ENCODE measurements around the gene KCNQ4. TPM values are rescaled to one million over a fixed set of nuclear protein-coding genes. Genes with fewer than 3 reads are reported as not detected.

KCNQ4 gene
- total RNA-seq, 1 experiment from 2014 or later: 2.3 TPM

GRCh38 chr1:40820251-40820797 lies 36.7 kb downstream of the KCNQ4 start:
- no peaks in the 10 kb centered on the region for H4K20me1 ChIP-seq (ENCODE audit: insufficient read depth, low read depth, low read length)
- H3K4me3 ChIP-seq (ENCODE audit: low read length): no peak overlapping the region
- peak overlapping the region; percentile 5 for H3K4me2 ChIP-seq (ENCODE audit: low read depth, low read length, poor library complexity, severe bottlenecking)
- peak; percentile 52 for DNase-seq
- H3K9me3 ChIP-seq (ENCODE audit: low read length): no peaks in the 10 kb centered on the region
- H3K4me1 ChIP-seq (ENCODE audit: low read length): peaks cover 76% of the 10 kb centered on the region
- H3K9me2 ChIP-seq (replicated peaks; ENCODE audit: insufficient read depth, low read length): no peaks in the 10 kb centered on the region
- H2AFZ ChIP-seq (ENCODE audit: low read length): no peak overlapping the region
- H3K27me3 ChIP-seq (ENCODE audit: low read length): no peaks in the 10 kb centered on the region
- H3K79me2 ChIP-seq (ENCODE audit: low read length): no peaks in the 10 kb centered on the region
- H3K27ac ChIP-seq (ENCODE audit: low read length): peak overlapping the region; percentile 60
- peak overlapping the region; percentile 40; the same call in 1 of the 2 replicates for H3K9ac ChIP-seq (ENCODE audit: low read length)
- no peaks in the 10 kb centered on the region for H3K36me3 ChIP-seq (ENCODE audit: insufficient read depth, low read length)

GRCh38 chr1:40820911-40821693 lies 37.5 kb downstream of the KCNQ4 start:
- H3K36me3 ChIP-seq (ENCODE audit: insufficient read depth, low read length): no peaks in the 10 kb centered on the region
- no peaks in the 10 kb centered on the region for H3K9me2 ChIP-seq (replicated peaks; ENCODE audit: insufficient read depth, low read length)
- peak overlapping the region; percentile 60 for H3K27ac ChIP-seq (ENCODE audit: low read length)
- H3K9ac ChIP-seq (ENCODE audit: low read length): peak overlapping the region; percentile 40; the same call in 1 of the 2 replicates
- no peaks in the 10 kb centered on the region for H3K27me3 ChIP-seq (ENCODE audit: low read length)
- no peaks in the 10 kb centered on the region for H3K9me3 ChIP-seq (ENCODE audit: low read length)
- DNase-seq: no peak
- no peak overlapping the region for H3K4me3 ChIP-seq (ENCODE audit: low read length)
- no peak overlapping the region for H2AFZ ChIP-seq (ENCODE audit: low read length)
- peaks cover 83% of the 10 kb centered on the region for H3K4me1 ChIP-seq (ENCODE audit: low read length)
- no peaks in the 10 kb centered on the region for H4K20me1 ChIP-seq (ENCODE audit: insufficient read depth, low read depth, low read length)
- H3K79me2 ChIP-seq (ENCODE audit: low read length): no peaks in the 10 kb centered on the region
- H3K4me2 ChIP-seq (ENCODE audit: low read depth, low read length, poor library complexity, severe bottlenecking): peak overlapping the region; percentile 5

GRCh38 chr1:40822890-40823289 lies 39.3 kb downstream of the KCNQ4 start:
- H2AFZ ChIP-seq (ENCODE audit: low read length): no peak overlapping the region
- H3K4me1 ChIP-seq (ENCODE audit: low read length): peaks cover 75% of the 10 kb centered on the region
- no peaks in the 10 kb centered on the region for H3K27me3 ChIP-seq (ENCODE audit: low read length)
- no peak overlapping the region for H3K4me2 ChIP-seq (ENCODE audit: low read depth, low read length, poor library complexity, severe bottlenecking)
- H4K20me1 ChIP-seq (ENCODE audit: insufficient read depth, low read depth, low read length): no peaks in the 10 kb centered on the region
- H3K27ac ChIP-seq (ENCODE audit: low read length): no peak overlapping the region
- H3K4me3 ChIP-seq (ENCODE audit: low read length): no peak overlapping the region
- H3K79me2 ChIP-seq (ENCODE audit: low read length): no peaks in the 10 kb centered on the region
- H3K9me3 ChIP-seq (ENCODE audit: low read length): no peaks in the 10 kb centered on the region
- no peaks in the 10 kb centered on the region for H3K9me2 ChIP-seq (replicated peaks; ENCODE audit: insufficient read depth, low read length)
- no peak for DNase-seq
- no peaks in the 10 kb centered on the region for H3K36me3 ChIP-seq (ENCODE audit: insufficient read depth, low read length)
- H3K9ac ChIP-seq (ENCODE audit: low read length): no peak overlapping the region

GRCh38 chr1:40823345-40823744 lies 39.8 kb downstream of the KCNQ4 start:
- H3K4me2 ChIP-seq (ENCODE audit: low read depth, low read length, poor library complexity, severe bottlenecking): no peak overlapping the region
- peaks cover 70% of the 10 kb centered on the region for H3K4me1 ChIP-seq (ENCODE audit: low read length)
- H3K27me3 ChIP-seq (ENCODE audit: low read length): no peaks in the 10 kb centered on the region
- no peak for DNase-seq
- H3K9ac ChIP-seq (ENCODE audit: low read length): no peak overlapping the region
- H3K27ac ChIP-seq (ENCODE audit: low read length): no peak overlapping the region
- no peaks in the 10 kb centered on the region for H3K36me3 ChIP-seq (ENCODE audit: insufficient read depth, low read length)
- H3K79me2 ChIP-seq (ENCODE audit: low read length): no peaks in the 10 kb centered on the region
- H3K9me3 ChIP-seq (ENCODE audit: low read length): no peaks in the 10 kb centered on the region
- H2AFZ ChIP-seq (ENCODE audit: low read length): no peak overlapping the region
- H3K4me3 ChIP-seq (ENCODE audit: low read length): no peak overlapping the region
- H4K20me1 ChIP-seq (ENCODE audit: insufficient read depth, low read depth, low read length): no peaks in the 10 kb centered on the region
- H3K9me2 ChIP-seq (replicated peaks; ENCODE audit: insufficient read depth, low read length): no peaks in the 10 kb centered on the region

GRCh38 chr1:40823983-40824382 lies 40.4 kb downstream of the KCNQ4 start:
- Histone ChIP-seq H3K79me2 (ENCODE audit: low read length) (no peaks in the 10 kb centered on the region), H3K27ac (ENCODE audit: low read length) (no peak overlapping the region)

GRCh38 chr1:40824591-40825434 lies 41.2 kb downstream of the KCNQ4 start:
- peak overlapping the region; percentile 49; the same call in 1 of the 2 replicates for H3K9ac ChIP-seq (ENCODE audit: low read length)
- H3K36me3 ChIP-seq (ENCODE audit: insufficient read depth, low read length): no peaks in the 10 kb centered on the region
- H3K27me3 ChIP-seq (ENCODE audit: low read length): no peaks in the 10 kb centered on the region
- H3K4me2 ChIP-seq (ENCODE audit: low read depth, low read length, poor library complexity, severe bottlenecking): peak overlapping the region; percentile 45
- no peak for DNase-seq
- H3K27ac ChIP-seq (ENCODE audit: low read length): peak overlapping the region; percentile 39
- peaks cover 63% of the 10 kb centered on the region for H3K4me1 ChIP-seq (ENCODE audit: low read length)
- no peak overlapping the region for H2AFZ ChIP-seq (ENCODE audit: low read length)
- no peaks in the 10 kb centered on the region for H4K20me1 ChIP-seq (ENCODE audit: insufficient read depth, low read depth, low read length)
- H3K9me2 ChIP-seq (replicated peaks; ENCODE audit: insufficient read depth, low read length): no peaks in the 10 kb centered on the region
- H3K79me2 ChIP-seq (ENCODE audit: low read length): no peaks in the 10 kb centered on the region
- H3K9me3 ChIP-seq (ENCODE audit: low read length): no peaks in the 10 kb centered on the region
- no peak overlapping the region for H3K4me3 ChIP-seq (ENCODE audit: low read length)

More at GRCh38 chr1:40823983-40824382, 40.4 kb downstream of the KCNQ4 start:
- Histone ChIP-seq H3K9ac (ENCODE audit: low read length) (no peak overlapping the region), H3K27me3 (ENCODE audit: low read length) (no peaks in the 10 kb centered on the region), H3K4me2 (ENCODE audit: low read depth, low read length, poor library complexity, severe bottlenecking) (no peak overlapping the region), H3K4me1 (ENCODE audit: low read length) (peaks cover 68% of the 10 kb centered on the region), H3K9me2 (replicated peaks; ENCODE audit: insufficient read depth, low read length) (no peaks in the 10 kb centered on the region), H3K36me3 (ENCODE audit: insufficient read depth, low read length) (no peaks in the 10 kb centered on the region), H3K4me3 (ENCODE audit: low read length) (no peak overlapping the region), H3K9me3 (ENCODE audit: low read length) (no peaks in the 10 kb centered on the region), H2AFZ (ENCODE audit: low read length) (no peak overlapping the region), H4K20me1 (ENCODE audit: insufficient read depth, low read depth, low read length) (no peaks in the 10 kb centered on the region)
- DNase-seq: no peak

GRCh38 chr1:40825435-40825788 lies 41.8 kb downstream of the KCNQ4 start:
- DNase-seq: peak; percentile 58
- Histone ChIP-seq H3K79me2 (ENCODE audit: low read length) (no peaks in the 10 kb centered on the region), H3K36me3 (ENCODE audit: insufficient read depth, low read length) (no peaks in the 10 kb centered on the region), H3K9me2 (replicated peaks; ENCODE audit: insufficient read depth, low read length) (no peaks in the 10 kb centered on the region), H3K9me3 (ENCODE audit: low read length) (no peaks in the 10 kb centered on the region), H3K27me3 (ENCODE audit: low read length) (no peaks in the 10 kb centered on the region), H3K4me1 (ENCODE audit: low read length) (peaks cover 57% of the 10 kb centered on the region), H3K27ac (ENCODE audit: low read length) (peak overlapping the region; percentile 39), H3K4me2 (ENCODE audit: low read depth, low read length, poor library complexity, severe bottlenecking) (peak overlapping the region; percentile 45), H4K20me1 (ENCODE audit: insufficient read depth, low read depth, low read length) (no peaks in the 10 kb centered on the region), H3K9ac (ENCODE audit: low read length) (peak overlapping the region; percentile 49), H3K4me3 (ENCODE audit: low read length) (no peak overlapping the region), H2AFZ (ENCODE audit: low read length) (no peak overlapping the region)

GRCh38 chr1:40825996-40826395 lies 42.4 kb downstream of the KCNQ4 start:
- peaks cover 52% of the 10 kb centered on the region for H3K4me1 ChIP-seq (ENCODE audit: low read length)
- no peaks in the 10 kb centered on the region for H4K20me1 ChIP-seq (ENCODE audit: insufficient read depth, low read depth, low read length)
- peak overlapping the region; percentile 21 for H3K4me3 ChIP-seq (ENCODE audit: low read length)
- no peaks in the 10 kb centered on the region for H3K79me2 ChIP-seq (ENCODE audit: low read length)
- no peaks in the 10 kb centered on the region for H3K9me2 ChIP-seq (replicated peaks; ENCODE audit: insufficient read depth, low read length)
- H3K9ac ChIP-seq (ENCODE audit: low read length): peak overlapping the region; percentile 49
- H3K36me3 ChIP-seq (ENCODE audit: insufficient read depth, low read length): no peaks in the 10 kb centered on the region
- peak overlapping the region; percentile 39 for H3K27ac ChIP-seq (ENCODE audit: low read length)
- H2AFZ ChIP-seq (ENCODE audit: low read length): no peak overlapping the region
- H3K27me3 ChIP-seq (ENCODE audit: low read length): no peaks in the 10 kb centered on the region
- no peak for DNase-seq
- H3K4me2 ChIP-seq (ENCODE audit: low read depth, low read length, poor library complexity, severe bottlenecking): peak overlapping the region; percentile 45
- no peaks in the 10 kb centered on the region for H3K9me3 ChIP-seq (ENCODE audit: low read length)

Data from Karpas-422 (cell line).